GM23248 (cell line): ENCODE results near the gene ANO10.

Experiments used
- EZH2 ChIP-seq: fragments of 200-600 bp; sonication (generic); IDR thresholded peaks from 2 replicates; pipeline ENCODE4 v1.6.1; 2018; ENCODE audit warnings: antibody characterized with exemption, mild to moderate bottlenecking; ENCODE audit not compliant: insufficient read depth, poor library complexity, severe bottlenecking
- EZH2phosphoT487 ChIP-seq: fragments of 200-600 bp; sonication (generic); IDR thresholded peaks from 2 replicates; pipeline ENCODE4 v1.6.1; 2018; ENCODE audit warnings: antibody characterized with exemption, moderate library complexity, mild to moderate bottlenecking, low read depth; ENCODE audit not compliant: insufficient read depth

- TF ChIP-seq EZH2 = no peak
- no peak for TF ChIP-seq EZH2phosphoT487
Measured at GRCh38 chr3:43503067-43503728, 118.6 kb downstream of the ANO10 start.
